HEK293 (cell line): Measurements from ENCODE around the gene RILPL2.

Experiments
- CTCF ChIP-seq: fragments of 450-650 bp; formaldehyde crosslinking; IDR thresholded peaks from 2 replicates; pipeline ENCODE4 v1.5.1; 2016; ENCODE audit warnings: missing biosample characterization, missing genetic modification characterization
- MYNN ChIP-seq: fragments of 450-650 bp; formaldehyde crosslinking; IDR thresholded peaks from 2 replicates; pipeline ENCODE4 v1.5.1; 2016; ENCODE audit warnings: missing biosample characterization, missing genetic modification characterization, borderline replicate concordance
- PATZ1 ChIP-seq: fragments of 450-650 bp; formaldehyde crosslinking; IDR thresholded peaks from 2 replicates; pipeline ENCODE4 v1.5.1; 2016; ENCODE audit warnings: missing biosample characterization, missing genetic modification characterization
- RBAK ChIP-seq: fragments of 450-650 bp; formaldehyde crosslinking; IDR thresholded peaks from 2 replicates; pipeline ENCODE4 v1.5.1; 2016; ENCODE audit warnings: missing biosample characterization, missing genetic modification characterization
- ZBTB20 ChIP-seq: fragments of 450-650 bp; formaldehyde crosslinking; IDR thresholded peaks from 2 replicates; pipeline ENCODE4 v1.5.1; 2016; ENCODE audit warnings: missing biosample characterization, missing genetic modification characterization
- ZBTB26 ChIP-seq: fragments of 450-650 bp; formaldehyde crosslinking; optimal IDR thresholded peaks from 2 replicates; pipeline ENCODE3; 2016; ENCODE audit warnings: missing biosample characterization, mild to moderate bottlenecking, missing genetic modification characterization
- ZNF10 ChIP-seq: fragments of 450-650 bp; formaldehyde crosslinking; IDR thresholded peaks from 2 replicates; pipeline ENCODE4 v1.5.1; 2017; ENCODE audit warnings: missing biosample characterization, missing genetic modification characterization
- ZNF398 ChIP-seq: fragments of 450-650 bp; formaldehyde crosslinking; IDR thresholded peaks from 2 replicates; pipeline ENCODE4 v1.5.1; 2017; ENCODE audit warnings: missing biosample characterization, missing genetic modification characterization
- ZNF48 ChIP-seq: fragments of 450-650 bp; formaldehyde crosslinking; IDR thresholded peaks from 2 replicates; pipeline ENCODE4 v1.5.1; 2016; ENCODE audit warnings: missing biosample characterization, missing genetic modification characterization
- ZNF596 ChIP-seq: fragments of 450-650 bp; IDR thresholded peaks from 2 replicates; pipeline ENCODE4 v1.5.0; 2018; ENCODE audit warnings: missing biosample characterization, mild to moderate bottlenecking, missing genetic modification characterization, moderate library complexity
- ZNF600 ChIP-seq: fragments of 450-650 bp; formaldehyde crosslinking; IDR thresholded peaks from 2 replicates; pipeline ENCODE4 v1.5.1; 2016; ENCODE audit warnings: missing biosample characterization, missing genetic modification characterization
- ZNF664 ChIP-seq: fragments of 450-650 bp; formaldehyde crosslinking; IDR thresholded peaks from 2 replicates; pipeline ENCODE4 v1.5.1; 2016; ENCODE audit warnings: missing biosample characterization, missing genetic modification characterization

GRCh38 chr12:123396954-123397353, 39.5 kb downstream of the RILPL2 start:
- no peak for TF ChIP-seq PATZ1
- TF ChIP-seq ZNF664 (tag by site-specific recombination) = no peak
- TF ChIP-seq CTCF (tag by site-specific recombination) = no peak
- no peak for TF ChIP-seq ZBTB20 (tag by site-specific recombination)
- no peak for TF ChIP-seq ZNF398
- no peak for TF ChIP-seq RBAK
- TF ChIP-seq ZNF596 (tag by site-specific recombination) = no peak
- no peak for TF ChIP-seq ZBTB26 (tag by site-specific recombination)
- no peak for TF ChIP-seq ZNF10 (tag by site-specific recombination)
- TF ChIP-seq ZNF600 = no peak
- no peak for TF ChIP-seq ZNF48 (tag by site-specific recombination)
- no peak for TF ChIP-seq MYNN
